Measurements from ENCODE around the gene PNMA5. TPM values are rescaled to one million over a fixed set of nuclear protein-coding genes. Genes with fewer than 3 reads are reported as not detected.

The PNMA5 gene
- total and polyA plus RNA-seq, 2 donors (not counting 3 experiments of a cell fraction or from before 2014, with no cell fraction given) = not detected

DNA sequence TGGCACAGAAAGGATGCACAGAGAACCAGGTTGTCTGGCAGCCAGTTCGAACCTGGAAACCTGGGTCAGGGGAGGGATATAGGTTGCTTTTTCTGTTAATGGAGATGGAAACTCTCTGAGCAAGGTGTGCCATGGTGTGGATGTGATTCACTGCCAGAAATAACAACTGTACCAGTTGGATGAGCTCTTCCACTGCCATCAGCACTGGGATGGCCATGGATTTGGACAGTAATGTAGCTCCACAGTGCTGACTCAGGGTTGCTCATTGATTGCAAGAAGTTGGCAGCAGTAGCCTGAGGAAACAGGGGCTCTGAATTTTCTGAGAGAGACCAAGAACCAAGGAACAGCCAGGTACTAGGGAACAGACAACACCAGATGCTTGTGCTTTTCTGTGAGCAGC is 33.8 kb downstream of the PNMA5 start:
- dilution Hi-C loops (cut with MboI; ENCODE audit: extremely low pct_ligation_motif_present, low sequenced_read_pairs) = no loop called here
- no peak overlapping the region for H3K4me2 ChIP-seq (ENCODE audit: insufficient read depth, low read length)
- H3K27ac ChIP-seq (ENCODE audit: insufficient read depth, low read depth, low read length) = no peak overlapping the region
- H3K4me1 ChIP-seq (ENCODE audit: control insufficient read depth, extremely low read depth, insufficient read depth, low read length) = no peaks in the 10 kb centered on the region
- intact Hi-C loops (cut with micrococcal nuclease) = no loop called here
- CTCF ChIA-PET = interaction anchor here (1.6 kb wide), 1 partner anchor 501 kb away, joined by 4 read pairs; no protein-coding TSS in a partner anchor
- no peaks in the 10 kb centered on the region for H3K9me1 ChIP-seq (replicated peaks; ENCODE audit: control insufficient read depth, extremely low read depth, insufficient read depth, low read length)
- BruUV-seq (replicated peaks) = no TSS peak
- H3K4me3 ChIP-seq (replicated peaks in 1 of 3; ENCODE audit: insufficient read depth in 1 of 3, low read depth in 1 of 3, low read length in 3 of 3) = no peak overlapping the region
- H3K36me3 ChIP-seq (ENCODE audit: control insufficient read depth in 2 of 2, extremely low read depth in 1 of 2, insufficient read depth in 2 of 2, low read length in 2 of 2) = no peaks in the 10 kb centered on the region
- no peaks in the 10 kb centered on the region for H3K79me2 ChIP-seq (ENCODE audit: control insufficient read depth, insufficient read depth, low read length)
- no peak for FAIRE-seq
- no peak for DNase-seq (ENCODE audit: low read depth, low spot score)
- POLR2A ChIA-PET = no interaction called here
- no peaks in the 10 kb centered on the region for H3K27me3 ChIP-seq (ENCODE audit: control insufficient read depth in 2 of 2, insufficient read depth in 2 of 2, low read length in 2 of 2)
- H3K9me3 ChIP-seq (replicated peaks; ENCODE audit: control insufficient read depth, insufficient read depth, low read length) = no peaks in the 10 kb centered on the region
- TF ChIP-seq POLR2AphosphoS5 (IDR thresholded peaks at IDR 0.05; ENCODE audit: insufficient read depth, low read depth, low read length) = no peak
- no peak overlapping the region for H3K9ac ChIP-seq (replicated peaks; ENCODE audit: extremely low read depth, insufficient read depth, low read length)
- H2AFZ ChIP-seq (ENCODE audit: low read depth, low read length) = no peak overlapping the region
- no peaks in the 10 kb centered on the region for H4K20me1 ChIP-seq (replicated peaks; ENCODE audit: control insufficient read depth, extremely low read depth, insufficient read depth, low read length)

- DNase-seq (ENCODE audit: low read depth, low spot score) = no peak
- Histone ChIP-seq H3K4me3 (replicated peaks in 1 of 3; ENCODE audit: insufficient read depth in 1 of 3, low read depth in 1 of 3, low read length in 3 of 3) (no peak overlapping the region), H2AFZ (ENCODE audit: low read depth, low read length) (no peak overlapping the region), H3K9me1 (replicated peaks; ENCODE audit: control insufficient read depth, extremely low read depth, insufficient read depth, low read length) (no peaks in the 10 kb centered on the region), H4K20me1 (replicated peaks; ENCODE audit: control insufficient read depth, extremely low read depth, insufficient read depth, low read length) (no peaks in the 10 kb centered on the region), H3K9ac (replicated peaks; ENCODE audit: extremely low read depth, insufficient read depth, low read length) (no peak overlapping the region), H3K36me3 (ENCODE audit: control insufficient read depth in 2 of 2, extremely low read depth in 1 of 2, insufficient read depth in 2 of 2, low read length in 2 of 2) (no peaks in the 10 kb centered on the region), H3K79me2 (ENCODE audit: control insufficient read depth, insufficient read depth, low read length) (no peaks in the 10 kb centered on the region), H3K27me3 (ENCODE audit: control insufficient read depth in 2 of 2, insufficient read depth in 2 of 2, low read length in 2 of 2) (no peaks in the 10 kb centered on the region), H3K4me2 (ENCODE audit: insufficient read depth, low read length) (no peak overlapping the region), H3K27ac (ENCODE audit: insufficient read depth, low read depth, low read length) (no peak overlapping the region), H3K9me3 (replicated peaks; ENCODE audit: control insufficient read depth, insufficient read depth, low read length) (no peaks in the 10 kb centered on the region), H3K4me1 (ENCODE audit: control insufficient read depth, extremely low read depth, insufficient read depth, low read length) (no peaks in the 10 kb centered on the region)
- TF ChIP-seq MAX (IDR thresholded peaks at IDR 0.05; ENCODE audit: insufficient read depth, insufficient read length) = no peak
- TF ChIP-seq MYC (IDR thresholded peaks at IDR 0.05; ENCODE audit: low read depth, low read length) = no peak
- no peak for TF ChIP-seq POLR2AphosphoS5 (IDR thresholded peaks at IDR 0.05; ENCODE audit: insufficient read depth, low read depth, low read length)
- no peak for TF ChIP-seq CTCF (IDR thresholded peaks at IDR 0.05; ENCODE audit: extremely low read depth in 1 of 2, insufficient read depth in 1 of 2, low read depth in 1 of 2, low read length in 2 of 2)
- no peak for TF ChIP-seq FOS (IDR thresholded peaks at IDR 0.05; ENCODE audit: borderline replicate concordance, insufficient read depth, low read length)
- dilution Hi-C loops (cut with MboI; ENCODE audit: extremely low pct_ligation_motif_present, low sequenced_read_pairs) (no loop called here), intact Hi-C loops (cut with micrococcal nuclease) (loop anchor here (1.0 kb wide), 4 partner anchors 73 to 710 kb away; partner anchors contain the start of gene HAUS7)
- no TSS peak for BruUV-seq (replicated peaks)
- no peak for FAIRE-seq
- ChIA-PET POLR2A (no interaction called here), CTCF (interaction anchor here (1.6 kb wide), 1 partner anchor 501 kb away, joined by 4 read pairs; no protein-coding TSS in a partner anchor)
Measured at GRCh38 chrX:152959626-152960025, 34.3 kb downstream of the PNMA5 start.

Measured in endothelial cell of umbilical vein (primary cell).